Measurements from ENCODE around the gene MBNL1. TPM values are rescaled to one million over a fixed set of nuclear protein-coding genes. Genes with fewer than 3 reads are reported as not detected.

MBNL1 gene
- total and polyA plus RNA-seq, 4 donors = 17.1 to 110 (median 62.3) TPM

DNA sequence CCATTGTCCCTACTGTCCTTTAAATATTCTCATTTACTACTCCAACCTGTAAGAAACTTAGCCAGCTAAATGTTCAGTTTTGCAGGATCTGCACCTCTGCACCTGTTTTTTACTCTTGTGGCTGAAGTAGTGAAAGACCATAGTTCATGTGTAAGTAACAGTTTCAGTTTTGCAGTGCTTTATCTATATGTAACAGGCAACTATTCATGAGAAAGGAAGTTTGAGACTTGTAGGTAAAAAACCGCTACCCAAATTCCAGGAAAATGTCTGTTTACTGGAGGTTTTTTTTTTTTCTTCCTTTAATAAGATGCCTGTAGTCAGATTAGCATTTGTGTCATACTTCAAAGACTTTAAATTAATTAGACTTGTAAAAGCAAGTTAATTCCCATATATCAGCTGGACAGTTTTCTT, 25.4 kb upstream of the MBNL1 start:
- Histone ChIP-seq H3K4me1 (ENCODE audit: control insufficient read depth in 4 of 4, insufficient read depth in 4 of 4, low read length in 3 of 4) (peaks cover 0 to 2% (median 0%) of the 10 kb centered on the region in 4 donors), H3K4me3 (ENCODE audit: low read depth in 1 of 3, low read length in 3 of 3) (no peak overlapping the region), H3K36me3 (ENCODE audit: control insufficient read depth in 4 of 4, insufficient read depth in 3 of 4, low read depth in 1 of 4, low read length in 3 of 4) (no peaks in the 10 kb centered on the region), H3K27me3 (ENCODE audit: control insufficient read depth in 4 of 4, insufficient read depth in 4 of 4, low read length in 3 of 4) (no peaks in the 10 kb centered on the region), H3K9ac (ENCODE audit: low read depth in 1 of 2, low read length in 2 of 2) (no peak overlapping the region), H3K27ac (ENCODE audit: low read depth in 1 of 2, low read length in 2 of 2) (peak overlapping the region in 1 of 2 donors; percentile 6), H3K9me3 (ENCODE audit: control insufficient read depth in 4 of 4, low read length in 3 of 4) (no peaks in the 10 kb centered on the region)
- DNase-seq (ENCODE audit: low spot score) = no peak
- no peak for TF ChIP-seq RAD21 (IDR thresholded peaks at IDR 0.05)
- TF ChIP-seq, protein P1, sequence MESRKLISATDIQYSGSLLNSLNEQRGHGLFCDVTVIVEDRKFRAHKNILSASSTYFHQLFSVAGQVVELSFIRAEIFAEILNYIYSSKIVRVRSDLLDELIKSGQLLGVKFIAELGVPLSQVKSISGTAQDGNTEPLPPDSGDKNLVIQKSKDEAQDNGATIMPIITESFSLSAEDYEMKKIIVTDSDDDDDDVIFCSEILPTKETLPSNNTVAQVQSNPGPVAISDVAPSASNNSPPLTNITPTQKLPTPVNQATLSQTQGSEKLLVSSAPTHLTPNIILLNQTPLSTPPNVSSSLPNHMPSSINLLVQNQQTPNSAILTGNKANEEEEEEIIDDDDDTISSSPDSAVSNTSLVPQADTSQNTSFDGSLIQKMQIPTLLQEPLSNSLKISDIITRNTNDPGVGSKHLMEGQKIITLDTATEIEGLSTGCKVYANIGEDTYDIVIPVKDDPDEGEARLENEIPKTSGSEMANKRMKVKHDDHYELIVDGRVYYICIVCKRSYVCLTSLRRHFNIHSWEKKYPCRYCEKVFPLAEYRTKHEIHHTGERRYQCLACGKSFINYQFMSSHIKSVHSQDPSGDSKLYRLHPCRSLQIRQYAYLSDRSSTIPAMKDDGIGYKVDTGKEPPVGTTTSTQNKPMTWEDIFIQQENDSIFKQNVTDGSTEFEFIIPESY (IDR thresholded peaks at IDR 0.05) = no peak
- TF ChIP-seq, protein P2, sequence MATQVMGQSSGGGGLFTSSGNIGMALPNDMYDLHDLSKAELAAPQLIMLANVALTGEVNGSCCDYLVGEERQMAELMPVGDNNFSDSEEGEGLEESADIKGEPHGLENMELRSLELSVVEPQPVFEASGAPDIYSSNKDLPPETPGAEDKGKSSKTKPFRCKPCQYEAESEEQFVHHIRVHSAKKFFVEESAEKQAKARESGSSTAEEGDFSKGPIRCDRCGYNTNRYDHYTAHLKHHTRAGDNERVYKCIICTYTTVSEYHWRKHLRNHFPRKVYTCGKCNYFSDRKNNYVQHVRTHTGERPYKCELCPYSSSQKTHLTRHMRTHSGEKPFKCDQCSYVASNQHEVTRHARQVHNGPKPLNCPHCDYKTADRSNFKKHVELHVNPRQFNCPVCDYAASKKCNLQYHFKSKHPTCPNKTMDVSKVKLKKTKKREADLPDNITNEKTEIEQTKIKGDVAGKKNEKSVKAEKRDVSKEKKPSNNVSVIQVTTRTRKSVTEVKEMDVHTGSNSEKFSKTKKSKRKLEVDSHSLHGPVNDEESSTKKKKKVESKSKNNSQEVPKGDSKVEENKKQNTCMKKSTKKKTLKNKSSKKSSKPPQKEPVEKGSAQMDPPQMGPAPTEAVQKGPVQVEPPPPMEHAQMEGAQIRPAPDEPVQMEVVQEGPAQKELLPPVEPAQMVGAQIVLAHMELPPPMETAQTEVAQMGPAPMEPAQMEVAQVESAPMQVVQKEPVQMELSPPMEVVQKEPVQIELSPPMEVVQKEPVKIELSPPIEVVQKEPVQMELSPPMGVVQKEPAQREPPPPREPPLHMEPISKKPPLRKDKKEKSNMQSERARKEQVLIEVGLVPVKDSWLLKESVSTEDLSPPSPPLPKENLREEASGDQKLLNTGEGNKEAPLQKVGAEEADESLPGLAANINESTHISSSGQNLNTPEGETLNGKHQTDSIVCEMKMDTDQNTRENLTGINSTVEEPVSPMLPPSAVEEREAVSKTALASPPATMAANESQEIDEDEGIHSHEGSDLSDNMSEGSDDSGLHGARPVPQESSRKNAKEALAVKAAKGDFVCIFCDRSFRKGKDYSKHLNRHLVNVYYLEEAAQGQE (IDR thresholded peaks at IDR 0.05) = no peak
- TF ChIP-seq, protein P3, sequence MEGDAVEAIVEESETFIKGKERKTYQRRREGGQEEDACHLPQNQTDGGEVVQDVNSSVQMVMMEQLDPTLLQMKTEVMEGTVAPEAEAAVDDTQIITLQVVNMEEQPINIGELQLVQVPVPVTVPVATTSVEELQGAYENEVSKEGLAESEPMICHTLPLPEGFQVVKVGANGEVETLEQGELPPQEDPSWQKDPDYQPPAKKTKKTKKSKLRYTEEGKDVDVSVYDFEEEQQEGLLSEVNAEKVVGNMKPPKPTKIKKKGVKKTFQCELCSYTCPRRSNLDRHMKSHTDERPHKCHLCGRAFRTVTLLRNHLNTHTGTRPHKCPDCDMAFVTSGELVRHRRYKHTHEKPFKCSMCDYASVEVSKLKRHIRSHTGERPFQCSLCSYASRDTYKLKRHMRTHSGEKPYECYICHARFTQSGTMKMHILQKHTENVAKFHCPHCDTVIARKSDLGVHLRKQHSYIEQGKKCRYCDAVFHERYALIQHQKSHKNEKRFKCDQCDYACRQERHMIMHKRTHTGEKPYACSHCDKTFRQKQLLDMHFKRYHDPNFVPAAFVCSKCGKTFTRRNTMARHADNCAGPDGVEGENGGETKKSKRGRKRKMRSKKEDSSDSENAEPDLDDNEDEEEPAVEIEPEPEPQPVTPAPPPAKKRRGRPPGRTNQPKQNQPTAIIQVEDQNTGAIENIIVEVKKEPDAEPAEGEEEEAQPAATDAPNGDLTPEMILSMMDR (IDR thresholded peaks at IDR 0.05; ENCODE audit: low read depth, low read length, missing input control) = no peak
- 79% methylated on average over 1 of the region's 1 CpG for WGBS

DNA sequence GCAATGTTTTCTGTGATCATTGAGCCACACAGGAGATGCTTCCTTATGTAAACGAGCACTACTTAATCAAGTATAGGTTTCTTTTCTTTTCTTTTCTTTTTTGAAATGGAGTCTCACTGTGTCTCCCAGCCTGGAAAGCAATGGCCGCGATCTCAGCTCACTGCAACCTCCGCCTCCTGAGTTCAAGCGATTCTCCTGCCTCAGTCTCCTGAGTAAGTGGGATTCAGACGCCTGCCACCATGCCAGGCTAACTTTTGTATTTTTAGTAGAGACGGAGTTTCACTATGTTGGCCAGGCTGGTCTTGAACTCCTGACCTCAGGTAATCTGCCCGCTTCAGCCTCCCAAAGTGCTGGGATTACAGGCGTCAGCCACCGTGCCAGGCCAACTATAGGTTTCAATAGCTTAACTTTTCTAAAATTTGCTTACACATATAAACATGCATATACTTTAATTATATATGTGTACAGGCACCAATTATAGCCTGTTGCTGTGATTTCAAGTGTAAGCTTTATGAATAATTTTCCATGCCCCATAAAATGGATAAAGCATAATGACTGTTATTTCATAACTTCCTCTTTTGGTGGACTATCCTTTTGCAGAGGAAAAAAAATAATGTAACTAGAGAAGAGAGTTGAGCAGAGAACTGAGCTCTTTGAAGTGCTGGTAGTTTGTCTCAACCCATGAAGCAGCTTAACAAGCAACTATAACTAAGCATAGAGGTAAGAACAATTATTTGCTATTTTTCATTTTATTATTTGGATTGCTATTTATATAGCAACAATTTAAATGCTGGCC, 24.8 kb upstream of the MBNL1 start:
- H3K9ac ChIP-seq (ENCODE audit: low read depth in 1 of 2, low read length in 2 of 2) = no peak overlapping the region
- no peaks in the 10 kb centered on the region for H3K9me3 ChIP-seq (ENCODE audit: control insufficient read depth in 4 of 4, low read length in 3 of 4)
- no peak overlapping the region for H3K4me3 ChIP-seq (ENCODE audit: low read depth in 1 of 3, low read length in 3 of 3)
- no peaks in the 10 kb centered on the region for H3K36me3 ChIP-seq (ENCODE audit: control insufficient read depth in 4 of 4, insufficient read depth in 3 of 4, low read depth in 1 of 4, low read length in 3 of 4)
- H3K4me1 ChIP-seq (ENCODE audit: control insufficient read depth in 4 of 4, insufficient read depth in 4 of 4, low read length in 3 of 4) = peaks cover 0 to 2% (median 0%) of the 10 kb centered on the region in 4 donors
- 80% methylated on average over 10 of the region's 10 CpGs for WGBS
- no peaks in the 10 kb centered on the region for H3K27me3 ChIP-seq (ENCODE audit: control insufficient read depth in 4 of 4, insufficient read depth in 4 of 4, low read length in 3 of 4)
- TF ChIP-seq RAD21 (IDR thresholded peaks at IDR 0.05) (no peak), HNF4A (conservative IDR thresholded peaks at IDR 0.05) (no peak)
- TF ChIP-seq, protein P3 (IDR thresholded peaks at IDR 0.05; ENCODE audit: low read depth, low read length, missing input control) = no peak
- TF ChIP-seq, protein P4, sequence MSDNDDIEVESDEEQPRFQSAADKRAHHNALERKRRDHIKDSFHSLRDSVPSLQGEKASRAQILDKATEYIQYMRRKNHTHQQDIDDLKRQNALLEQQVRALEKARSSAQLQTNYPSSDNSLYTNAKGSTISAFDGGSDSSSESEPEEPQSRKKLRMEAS (IDR thresholded peaks at IDR 0.05) = no peak
- H3K27ac ChIP-seq (ENCODE audit: low read depth in 1 of 2, low read length in 2 of 2) = peak overlapping the region in 1 of 2 donors; percentile 6
- DNase-seq (ENCODE audit: low spot score) = peak; percentile 41

Measured in liver (tissue), 9 donors.